OCI-LY7 (cell line): ENCODE data around the gene PLA2G2F.

ENCODE experiments used
- EZH2phosphoT487 ChIP-seq: fragments of 200-600 bp; sonication (generic); IDR thresholded peaks from 2 replicates; pipeline ENCODE4 v1.6.1; 2018; ENCODE audit warnings: low read depth, borderline replicate concordance, mild to moderate bottlenecking, mixed run types, antibody characterized with exemption, low read length, moderate library complexity, mixed read lengths
- TF ChIP-seq, protein P1 (sequence below): fragments of 200-600 bp; sonication (generic); conservative IDR thresholded peaks from 2 replicates; pipeline ENCODE4 v1.5.1; 2014; ENCODE audit warnings: mild to moderate bottlenecking, antibody characterized with exemption, low read length, moderate library complexity, mixed read lengths

DNA sequence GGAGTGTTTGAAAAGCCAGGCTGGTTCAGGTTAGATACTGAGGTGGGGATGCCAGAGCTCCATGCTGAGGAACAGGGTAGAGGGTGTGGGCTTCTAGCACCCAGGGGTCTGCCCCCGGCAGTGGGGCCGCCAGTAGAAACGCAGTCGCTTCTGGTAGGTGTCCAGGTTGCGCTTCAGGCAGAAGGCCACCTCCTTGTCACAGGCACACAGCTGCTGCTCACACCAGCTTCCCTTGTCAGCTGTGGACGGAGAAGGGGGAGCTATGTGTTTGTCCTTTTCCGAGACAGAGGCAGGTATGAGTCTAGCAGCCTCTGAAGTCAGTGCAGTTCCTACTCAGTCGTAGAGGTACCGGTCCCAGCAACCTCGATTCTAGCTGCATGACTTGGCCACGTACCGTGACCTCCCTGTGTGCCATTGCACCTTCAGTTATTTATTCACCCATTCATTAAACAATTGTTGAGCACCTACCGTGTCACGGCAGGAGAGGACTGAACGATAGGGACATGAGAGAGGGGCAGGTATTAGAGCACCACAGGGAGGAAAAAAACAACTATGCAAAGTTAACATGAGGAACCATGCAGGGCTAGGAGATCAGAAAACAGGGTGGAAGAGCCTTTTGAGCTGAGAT is 25.0 kb upstream of the PLA2G2F start:
- TF ChIP-seq, protein P1, sequence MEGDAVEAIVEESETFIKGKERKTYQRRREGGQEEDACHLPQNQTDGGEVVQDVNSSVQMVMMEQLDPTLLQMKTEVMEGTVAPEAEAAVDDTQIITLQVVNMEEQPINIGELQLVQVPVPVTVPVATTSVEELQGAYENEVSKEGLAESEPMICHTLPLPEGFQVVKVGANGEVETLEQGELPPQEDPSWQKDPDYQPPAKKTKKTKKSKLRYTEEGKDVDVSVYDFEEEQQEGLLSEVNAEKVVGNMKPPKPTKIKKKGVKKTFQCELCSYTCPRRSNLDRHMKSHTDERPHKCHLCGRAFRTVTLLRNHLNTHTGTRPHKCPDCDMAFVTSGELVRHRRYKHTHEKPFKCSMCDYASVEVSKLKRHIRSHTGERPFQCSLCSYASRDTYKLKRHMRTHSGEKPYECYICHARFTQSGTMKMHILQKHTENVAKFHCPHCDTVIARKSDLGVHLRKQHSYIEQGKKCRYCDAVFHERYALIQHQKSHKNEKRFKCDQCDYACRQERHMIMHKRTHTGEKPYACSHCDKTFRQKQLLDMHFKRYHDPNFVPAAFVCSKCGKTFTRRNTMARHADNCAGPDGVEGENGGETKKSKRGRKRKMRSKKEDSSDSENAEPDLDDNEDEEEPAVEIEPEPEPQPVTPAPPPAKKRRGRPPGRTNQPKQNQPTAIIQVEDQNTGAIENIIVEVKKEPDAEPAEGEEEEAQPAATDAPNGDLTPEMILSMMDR, result no peak
- TF ChIP-seq EZH2phosphoT487, result no peak
